ENCODE data around the gene SLC22A31.

The SLC22A31 gene

DNA sequence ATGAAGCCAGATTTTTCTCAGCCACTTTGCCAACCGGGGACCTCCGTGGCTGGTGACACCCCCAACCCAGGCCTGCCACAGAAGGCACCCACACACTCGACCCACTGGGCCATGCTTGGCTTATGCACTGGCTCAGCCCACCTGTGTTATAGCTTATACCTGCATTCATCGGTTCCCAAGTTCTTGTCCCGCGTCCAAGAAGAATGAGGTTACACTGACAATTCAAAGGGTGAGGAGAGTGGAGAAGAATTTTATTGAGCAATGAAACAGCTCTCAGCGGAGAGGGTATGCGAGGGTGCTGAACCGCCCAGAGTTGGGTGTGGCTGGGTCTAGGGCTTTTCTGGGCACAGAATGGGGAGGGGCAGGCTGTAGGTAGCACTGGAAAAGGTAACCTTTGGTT is 51.0 kb downstream of the SLC22A31 start:
- no peak for DNase-seq (ENCODE audit: low spot score)

DNA sequence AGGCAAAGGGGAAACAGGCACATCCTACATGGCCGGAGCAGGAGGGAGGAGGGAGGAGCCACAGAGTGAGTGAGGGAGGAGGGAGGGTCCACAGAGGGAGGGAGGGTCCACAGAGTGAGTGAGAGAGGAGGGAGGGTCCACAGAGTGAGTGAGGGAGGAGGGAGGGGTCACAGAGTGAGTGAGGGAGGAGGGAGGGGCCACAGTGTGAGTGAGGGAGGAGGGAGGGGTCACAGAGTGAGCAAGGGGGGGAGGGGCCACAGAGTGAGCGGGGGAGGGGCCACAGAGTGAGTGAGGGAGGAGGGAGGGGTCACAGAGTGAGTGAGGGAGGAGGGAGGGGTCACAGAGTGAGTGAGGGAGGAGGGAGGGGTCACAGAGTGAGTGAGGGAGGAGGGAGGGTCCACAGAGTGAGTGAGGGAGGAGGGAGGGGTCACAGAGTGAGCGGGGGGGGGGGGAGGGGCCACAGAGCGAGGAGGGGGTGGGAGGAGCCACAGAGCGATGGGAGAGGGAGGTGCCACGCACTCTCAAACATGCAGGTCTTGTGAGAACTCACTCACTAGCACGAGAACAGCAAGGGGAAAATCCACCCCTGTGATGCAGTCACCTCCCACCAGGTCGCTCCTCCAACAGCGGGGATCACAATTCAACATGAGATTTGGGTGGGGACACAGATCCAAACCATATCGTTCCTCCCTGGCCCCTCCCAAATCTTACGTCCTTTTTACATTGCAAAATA is 53.1 kb downstream of the SLC22A31 start:
- no peak for DNase-seq (ENCODE audit: low spot score)

DNA sequence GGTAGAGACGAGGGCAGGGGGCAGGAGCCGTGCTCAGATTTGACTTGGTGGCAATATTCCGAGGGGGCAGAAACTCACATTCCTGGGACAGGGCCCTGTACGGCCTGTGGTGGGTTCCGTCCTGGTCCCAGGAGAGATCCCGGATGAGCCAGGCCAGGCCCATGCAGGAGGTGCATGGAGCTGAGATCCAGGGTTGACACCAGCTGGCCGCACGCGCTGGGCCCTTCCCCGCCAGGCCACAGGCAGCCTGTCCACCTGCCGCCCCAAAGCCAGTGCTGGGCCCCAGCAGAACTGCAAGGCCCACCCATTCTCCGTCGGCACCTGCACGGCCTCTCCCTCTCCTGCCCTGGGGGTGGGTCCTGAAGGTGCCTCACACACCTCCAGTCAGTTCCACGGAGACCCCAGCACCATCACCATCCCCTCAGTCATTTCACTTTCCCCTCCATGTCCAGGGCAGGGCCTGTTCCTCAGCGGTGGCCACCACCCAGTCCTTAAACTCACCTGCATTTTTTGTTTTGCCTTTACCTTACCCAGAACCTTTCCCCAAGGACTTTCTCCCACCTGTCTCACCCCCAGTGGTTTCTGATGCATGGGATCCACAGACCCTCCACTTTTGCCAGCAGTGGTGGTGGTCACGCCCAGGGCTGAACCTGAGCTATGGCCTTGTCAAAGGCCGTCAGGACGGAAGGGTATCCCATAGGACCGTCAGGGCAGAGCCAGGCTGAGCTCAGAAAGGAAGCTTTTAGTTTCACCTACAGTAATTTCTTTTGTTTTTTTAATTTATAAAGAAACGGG is 53.9 kb downstream of the SLC22A31 start:
- no peak for DNase-seq (ENCODE audit: low spot score)
